ENCODE measurements around the gene RPN2. TPM values are rescaled to one million over a fixed set of nuclear protein-coding genes. Genes with fewer than 3 reads are reported as not detected.

RPN2 gene
- total and polyA plus RNA-seq, 9 of the 15 experiments (the other 6 are each of a cell fraction or from before 2014, with no cell fraction given) = 168 to 548 (median 325) TPM

- TF ChIP-seq E2F8 (IDR thresholded peaks at IDR 0.05; ENCODE audit: low read depth, partially characterized antibody) = no peak
- no peak for TF ChIP-seq KLF10 (CRISPR knock-in tag; IDR thresholded peaks at IDR 0.05)
- TF ChIP-seq SMC3 (conservative IDR thresholded peaks at IDR 0.05; ENCODE audit: insufficient read depth, low read depth, low read length) = no peak
- no peak for TF ChIP-seq TOE1 (IDR thresholded peaks at IDR 0.05; ENCODE audit: borderline replicate concordance)
- no peak for TF ChIP-seq TOE1 (CRISPR knock-in tag; IDR thresholded peaks at IDR 0.05; ENCODE audit: borderline replicate concordance, low read depth)
- no peak for TF ChIP-seq CEBPG (CRISPR knock-in tag; IDR thresholded peaks at IDR 0.05)
- TF ChIP-seq CEBPG (tag; conservative IDR thresholded peaks at IDR 0.05 in 1 of 2, IDR thresholded peaks at IDR 0.05 in 1 of 2) = peak in 1 of 2 experiments; percentile 36; a peak in 1 of 4 replicates
- no peak for TF ChIP-seq ZNF589 (CRISPR knock-in tag; IDR thresholded peaks at IDR 0.05; ENCODE audit: low read depth)
- no peak for TF ChIP-seq RUNX1 (IDR thresholded peaks at IDR 0.05; ENCODE audit: low read depth)
- TF ChIP-seq VEZF1 (CRISPR knock-in tag; IDR thresholded peaks at IDR 0.05) = no peak
- TF ChIP-seq CBX1 (IDR thresholded peaks at IDR 0.05; ENCODE audit: low read depth) = no peak
- no peak for TF ChIP-seq PREB (CRISPR knock-in tag; IDR thresholded peaks at IDR 0.05)
- TF ChIP-seq RCOR1 (IDR thresholded peaks at IDR 0.05; ENCODE audit: borderline replicate concordance in 1 of 2, low read depth in 2 of 2, low read length in 2 of 2) = peak in 1 of 2 experiments; percentile 67; a peak in 2 of 4 replicates
- no peak for TF ChIP-seq EWSR1 (IDR thresholded peaks at IDR 0.05; ENCODE audit: borderline replicate concordance, low read depth, partially characterized antibody)
- no peak for TF ChIP-seq ZBTB17 (CRISPR knock-in tag; IDR thresholded peaks at IDR 0.05)
- TF ChIP-seq TAF9B (IDR thresholded peaks at IDR 0.05; ENCODE audit: partially characterized antibody) = no peak
- TF ChIP-seq THRAP3 (IDR thresholded peaks at IDR 0.05; ENCODE audit: borderline replicate concordance) = no peak
- no peak for TF ChIP-seq ZNF717 (CRISPR knock-in tag; IDR thresholded peaks at IDR 0.05)
- TF ChIP-seq PHB2 (IDR thresholded peaks at IDR 0.05; ENCODE audit: low read depth) = no peak
- no peak for TF ChIP-seq ZNF551 (CRISPR knock-in tag; IDR thresholded peaks at IDR 0.05)
- TF ChIP-seq YY1 (IDR thresholded peaks at IDR 0.05; ENCODE audit: borderline replicate concordance in 1 of 3, control insufficient read depth in 1 of 3, extremely low read depth in 1 of 3, insufficient read depth in 3 of 3, insufficient read length in 1 of 3, insufficient replicate concordance in 2 of 3, low read depth in 1 of 3, low read length in 2 of 3) = peak in 1 of 3 experiments; percentile 10
Observed at GRCh38 chr20:37282556-37282955, 103.4 kb downstream of the RPN2 start (continued).
